Globus pallidus (tissue), 1 donor: ENCODE measurements around the gene MYO1D.

Source experiments
- DNase-seq: peaks from one replicate; pipeline ENCODE4 v3.0.0-alpha.2; 2015; ENCODE audit warnings: low spot score

The MYO1D gene

DNA sequence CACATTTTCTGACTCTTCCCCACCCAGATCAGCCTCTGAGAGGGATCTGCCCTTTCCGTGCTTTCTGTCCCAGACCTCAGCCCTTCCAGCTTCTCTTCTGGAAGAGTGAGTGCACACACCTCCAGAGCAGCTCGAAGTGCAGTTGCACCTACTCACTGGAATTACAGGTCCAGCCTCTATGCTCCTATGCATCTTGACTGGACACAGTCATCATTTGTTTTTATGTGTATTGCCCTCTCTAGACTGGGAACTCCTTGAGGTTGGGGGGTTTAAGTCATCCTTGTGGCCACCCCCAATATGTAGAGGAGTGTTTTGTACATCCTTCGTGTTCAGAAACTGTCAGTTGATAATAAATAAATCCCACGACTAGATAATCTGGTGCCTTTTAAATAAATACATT, 308.2 kb downstream of the MYO1D start:
- DNase-seq: no peak

GRCh38 chr17:32567511-32567910, 309.4 kb downstream of the MYO1D start:
- DNase-seq: no peak

GRCh38 chr17:32567086-32567485, 309.8 kb downstream of the MYO1D start:
- DNase-seq: no peak

- DNase-seq: no peak
Observed at GRCh38 chr17:32566303-32566702, 310.6 kb downstream of the MYO1D start.

DNA sequence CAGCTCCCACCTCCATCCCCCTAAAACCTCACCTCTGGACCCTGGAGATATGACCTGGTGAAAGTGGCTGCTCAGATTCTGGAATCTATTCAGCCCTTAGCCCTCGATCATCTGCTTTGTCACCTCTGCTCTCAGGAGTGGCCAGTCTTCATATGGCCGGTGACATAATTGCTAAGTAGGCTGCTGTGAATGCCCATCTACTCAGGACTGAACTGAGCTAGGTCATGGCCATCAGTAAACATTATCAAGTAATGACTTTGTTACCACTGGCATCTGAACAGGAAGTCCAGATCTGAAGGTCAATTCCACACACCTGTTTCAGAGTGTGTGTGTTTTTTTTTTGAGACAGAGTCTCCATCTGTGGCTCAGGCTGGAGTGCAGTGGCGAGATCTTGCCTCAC, 311.5 kb downstream of the MYO1D start:
- DNase-seq: no peak

DNA sequence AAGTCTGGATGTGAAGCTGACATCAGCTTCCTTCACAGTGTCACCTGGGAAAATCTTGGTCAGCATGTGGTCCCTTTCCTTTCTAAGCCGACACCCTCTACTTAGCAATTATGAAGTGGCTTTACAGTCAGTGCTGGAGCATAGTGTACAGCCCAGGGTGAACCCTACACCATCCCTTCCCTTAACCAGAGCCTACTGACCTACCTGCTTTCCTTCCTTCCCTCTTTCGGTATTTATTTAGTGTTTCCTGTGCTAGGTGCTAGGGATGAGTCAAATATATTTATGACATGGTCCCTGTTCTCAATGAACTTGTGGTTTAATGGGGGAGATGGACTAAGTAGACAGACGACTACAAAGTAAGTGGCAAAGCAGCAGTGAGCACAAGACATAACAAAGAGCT, 312.6 kb downstream of the MYO1D start:
- DNase-seq: no peak

- no peak for DNase-seq
Observed at GRCh38 chr17:32563583-32563982, 313.3 kb downstream of the MYO1D start.

DNA sequence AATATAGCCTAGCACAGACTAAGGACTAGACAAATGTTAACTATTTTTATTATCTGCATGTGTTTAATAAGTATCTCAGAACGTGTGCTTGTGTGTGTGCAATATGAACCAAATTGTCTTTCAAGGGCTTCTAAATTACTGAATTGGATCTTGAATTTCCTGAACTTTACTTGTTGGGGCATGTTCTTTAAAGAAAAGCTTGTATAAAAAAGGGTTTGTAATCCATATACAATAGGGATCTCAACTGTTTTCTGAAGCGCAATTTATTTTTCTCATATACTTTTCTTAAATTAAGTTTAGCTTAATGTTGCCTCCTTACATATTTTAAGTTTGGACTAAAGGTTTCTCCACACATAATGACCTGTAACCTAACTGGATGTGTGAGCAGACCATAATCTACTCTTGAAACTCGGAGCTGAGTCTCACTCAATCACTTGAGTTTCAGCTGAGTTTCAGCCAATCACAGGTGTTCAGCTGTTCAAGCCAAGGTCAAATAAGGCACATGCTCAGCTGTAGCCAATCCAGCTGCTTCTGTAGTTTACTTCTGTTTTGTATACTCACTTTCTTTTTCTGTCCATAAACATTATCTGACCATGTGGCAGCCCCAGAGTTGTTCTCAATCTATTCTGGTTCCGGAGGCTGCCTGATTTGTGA, 317.8 kb downstream of the MYO1D start:
- no peak for DNase-seq

- DNase-seq: no peak
Observed at GRCh38 chr17:32558326-32558955, 318.5 kb downstream of the MYO1D start.

DNA sequence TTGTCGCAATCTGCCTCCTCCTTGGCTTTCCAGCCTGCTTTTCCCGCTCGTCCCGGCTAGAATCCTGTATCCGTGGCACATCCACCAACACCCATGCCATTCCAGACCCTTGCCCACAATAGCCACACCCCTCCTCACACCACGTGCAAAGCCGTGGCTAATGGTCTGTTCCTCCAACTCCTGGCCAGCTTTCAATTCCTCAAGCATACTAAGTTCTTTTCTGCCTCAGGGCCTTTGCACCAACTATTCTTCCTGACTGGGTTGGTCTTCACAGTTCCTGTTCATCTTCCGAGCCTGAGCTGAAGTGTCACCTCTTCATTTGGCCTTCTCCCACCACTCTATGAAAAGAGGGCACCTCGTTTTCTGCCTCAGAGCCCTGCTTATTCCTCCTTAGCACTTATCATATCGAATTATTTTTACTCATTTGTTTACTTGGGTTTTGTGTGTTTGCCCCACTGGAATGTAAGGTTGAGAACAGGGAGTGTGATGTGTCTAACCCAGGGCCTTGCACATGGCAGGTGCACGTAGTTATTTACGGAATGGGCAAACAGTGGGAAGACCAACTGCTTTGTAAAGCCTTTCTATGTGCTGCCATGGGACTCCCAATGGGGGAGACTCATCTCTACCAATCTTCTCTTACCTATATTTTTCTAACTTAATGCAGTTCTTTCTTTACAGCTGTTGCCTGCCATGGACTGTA, 321.2 kb downstream of the MYO1D start:
- DNase-seq: no peak

DNA sequence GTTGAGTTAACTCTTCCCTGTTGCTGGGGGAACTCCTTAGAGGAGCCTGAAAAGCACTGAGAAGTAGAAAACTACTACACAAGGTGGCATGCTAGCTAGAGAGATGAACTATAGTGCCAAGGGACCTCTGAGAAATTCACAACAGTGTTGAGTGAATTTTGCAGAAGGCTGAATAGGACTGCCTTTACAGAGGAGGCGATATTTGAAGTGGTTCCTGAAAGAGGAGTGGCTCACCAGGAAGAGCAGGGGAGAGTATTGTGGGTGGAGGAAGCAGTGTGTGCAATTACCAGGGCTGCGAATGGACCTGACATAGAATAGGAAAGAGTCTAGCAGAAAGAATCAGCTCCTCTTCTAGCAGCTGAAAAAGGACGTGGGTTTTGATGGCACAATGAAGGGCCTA, 323.8 kb downstream of the MYO1D start:
- no peak for DNase-seq

- DNase-seq: no peak
Observed at GRCh38 chr17:32552280-32552679, 324.6 kb downstream of the MYO1D start.

DNA sequence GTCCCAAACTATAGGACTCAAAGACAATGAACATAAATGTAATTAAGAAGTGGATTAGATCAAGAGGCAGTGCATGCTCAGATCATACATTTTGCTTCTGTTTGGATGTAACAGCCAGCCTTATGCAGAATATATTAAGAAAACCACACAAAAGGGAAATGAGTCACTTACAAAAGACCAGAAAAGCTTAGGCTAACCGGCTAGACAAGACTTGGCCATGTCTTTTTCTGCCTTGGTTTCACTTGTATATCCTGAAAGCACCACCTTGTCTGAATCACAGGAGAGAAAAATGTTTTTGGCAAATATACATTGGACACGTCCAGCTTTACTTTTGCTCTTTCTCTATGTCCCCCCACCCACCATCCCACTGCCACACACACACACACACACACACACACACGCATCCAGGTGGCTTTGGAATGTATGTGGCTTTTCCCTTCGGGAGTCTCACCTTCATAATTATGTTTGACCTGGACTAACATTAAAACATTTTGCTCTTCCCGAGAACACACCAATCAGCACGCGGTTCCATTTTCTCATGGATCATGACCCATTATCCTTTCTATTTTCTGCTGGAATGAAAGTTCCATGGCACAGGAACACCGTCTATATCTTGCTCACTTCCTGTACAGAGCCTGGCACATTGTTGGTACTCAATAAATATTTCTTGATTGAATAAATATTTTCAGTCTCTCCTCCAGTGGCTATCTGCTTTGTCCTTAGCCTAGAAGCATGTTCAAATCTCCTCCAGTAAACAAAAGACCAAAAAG, 325.6 kb downstream of the MYO1D start:
- DNase-seq: no peak

DNA sequence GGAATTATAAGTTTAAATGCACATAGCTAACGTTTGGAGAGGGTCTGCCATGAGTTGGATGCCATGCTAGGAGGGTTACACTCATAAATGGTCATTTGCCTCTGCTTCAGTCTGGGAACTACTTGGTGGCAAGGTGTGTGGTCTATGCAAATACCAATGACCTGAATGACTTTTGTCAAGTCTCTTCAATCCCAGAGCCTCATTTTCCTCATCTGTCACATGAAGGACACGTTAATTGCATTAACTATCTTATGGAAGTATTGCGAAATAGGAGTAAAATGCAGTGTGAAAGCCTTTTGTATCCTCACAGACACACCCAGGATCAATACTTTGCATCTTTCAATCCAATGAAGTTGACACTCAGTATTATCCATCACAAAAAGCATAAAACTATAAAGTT, 327.4 kb downstream of the MYO1D start:
- no peak for DNase-seq

GRCh38 chr17:32546031-32546444, 330.9 kb downstream of the MYO1D start:
- peak; percentile 86 for DNase-seq

GRCh38 chr17:32542186-32542585, 334.7 kb downstream of the MYO1D start:
- no peak for DNase-seq

- DNase-seq: no peak
Observed at GRCh38 chr17:32541640-32542039, 335.3 kb downstream of the MYO1D start.

DNA sequence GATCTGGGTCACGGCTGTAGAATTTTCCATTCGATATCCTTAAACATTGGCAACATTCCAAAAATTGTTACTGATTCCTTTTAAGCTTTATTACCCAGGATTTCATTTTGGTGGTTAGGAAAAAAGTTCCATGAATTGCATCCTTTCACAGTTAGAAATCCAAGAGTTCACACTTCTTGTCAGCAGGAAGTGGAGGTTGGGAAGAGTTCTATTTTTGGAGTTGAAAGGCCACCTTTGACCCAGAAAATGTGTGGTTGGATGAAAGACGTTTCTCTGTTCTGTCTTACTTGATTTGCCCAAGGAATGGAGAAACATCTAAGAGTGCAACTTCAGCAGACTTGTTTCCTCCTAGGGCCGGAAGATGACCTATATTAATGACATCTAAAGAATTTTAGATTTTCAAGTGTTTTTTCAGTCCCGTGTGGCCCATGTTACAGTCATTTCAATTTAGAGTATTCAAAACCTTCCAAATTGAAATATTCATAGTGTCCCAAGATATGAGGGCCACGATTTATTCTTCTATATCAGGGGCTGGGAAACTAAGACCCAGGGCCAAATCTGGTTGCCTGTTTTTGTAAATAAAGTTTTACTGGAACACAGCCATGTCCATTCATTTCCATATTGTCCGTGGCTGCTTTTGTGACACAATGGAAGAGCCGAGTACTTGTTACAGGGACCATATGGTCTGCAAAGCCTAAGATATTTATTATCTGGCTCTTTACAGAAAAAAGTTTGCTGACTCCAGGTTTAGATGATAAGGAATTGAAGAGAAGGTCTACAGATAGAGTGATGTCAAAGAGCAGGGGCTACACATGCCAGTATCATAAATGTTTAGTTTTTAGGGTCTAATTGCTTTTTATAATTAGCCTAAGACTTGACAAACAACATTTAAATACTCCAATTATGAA, 339.9 kb downstream of the MYO1D start:
- DNase-seq: no peak

DNA sequence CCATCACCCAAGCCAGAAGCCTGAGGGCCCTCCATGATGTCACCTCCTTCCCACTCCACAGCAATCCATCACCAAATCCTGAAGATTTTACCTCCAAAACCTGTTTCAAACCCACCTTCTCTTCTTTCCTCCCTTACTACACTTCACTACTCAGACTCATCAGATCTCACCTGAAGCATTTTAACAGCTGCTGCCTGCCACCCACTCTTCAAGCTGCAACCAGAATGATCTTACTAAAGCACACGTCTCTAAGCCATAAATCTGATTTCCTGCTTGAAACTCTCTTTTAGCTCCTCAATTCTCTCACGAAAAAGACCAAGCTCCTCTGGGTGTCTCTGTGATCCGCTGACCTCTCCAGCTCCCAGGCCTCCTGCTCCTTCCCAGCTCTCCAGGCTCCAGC, 343.6 kb downstream of the MYO1D start:
- DNase-seq: no peak

GRCh38 chr17:32529604-32530003, 347.3 kb downstream of the MYO1D start:
- DNase-seq: no peak

- DNase-seq: no peak
Observed at GRCh38 chr17:32528825-32529224, 348.1 kb downstream of the MYO1D start.

GRCh38 chr17:32527146-32527545, 349.8 kb downstream of the MYO1D start:
- DNase-seq: no peak
